D721Med (cell line): Measurements from ENCODE around the gene BNC2.

ENCODE experiments used
- DNase-seq: peaks from one replicate; pipeline ENCODE4 v3.0.0; 2011; ENCODE audit warnings: low spot score; ENCODE audit not compliant: insufficient read length
- FAIRE-seq: peaks from 2 replicates; lab custom pipeline; 2011; peaks lifted over from hg19 to GRCh38; lab: Jason Lieb, UNC
- TF ChIP-seq, protein P1 (sequence below): IDR thresholded peaks from 2 replicates; pipeline ENCODE4 v1.5.1; 2012; ENCODE audit warnings: mild to moderate bottlenecking, control low read depth; ENCODE audit not compliant: insufficient read depth; ENCODE audit errors: missing control alignments

The BNC2 gene

DNA sequence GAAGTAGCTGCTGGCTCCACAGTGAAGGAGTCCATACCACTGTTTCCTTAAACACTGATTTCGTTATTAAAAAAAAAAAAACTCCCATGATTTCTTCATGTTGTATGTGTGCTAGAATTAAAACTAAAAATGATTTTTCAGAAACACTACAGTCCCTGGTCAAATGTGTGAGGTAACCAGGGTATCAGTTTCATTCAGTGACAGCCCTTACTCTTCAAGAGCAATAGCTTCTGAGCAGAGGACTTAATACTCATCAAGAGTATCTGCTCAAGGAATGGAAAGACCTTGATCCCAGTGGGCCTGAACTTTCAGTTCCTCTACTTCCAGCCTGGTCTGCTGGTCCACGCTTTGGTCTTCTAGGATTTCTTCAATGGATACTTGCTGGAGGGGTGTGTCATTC, 95.1 kb downstream of the BNC2 start:
- FAIRE-seq (no peak), DNase-seq (no peak)
- TF ChIP-seq, protein P1, sequence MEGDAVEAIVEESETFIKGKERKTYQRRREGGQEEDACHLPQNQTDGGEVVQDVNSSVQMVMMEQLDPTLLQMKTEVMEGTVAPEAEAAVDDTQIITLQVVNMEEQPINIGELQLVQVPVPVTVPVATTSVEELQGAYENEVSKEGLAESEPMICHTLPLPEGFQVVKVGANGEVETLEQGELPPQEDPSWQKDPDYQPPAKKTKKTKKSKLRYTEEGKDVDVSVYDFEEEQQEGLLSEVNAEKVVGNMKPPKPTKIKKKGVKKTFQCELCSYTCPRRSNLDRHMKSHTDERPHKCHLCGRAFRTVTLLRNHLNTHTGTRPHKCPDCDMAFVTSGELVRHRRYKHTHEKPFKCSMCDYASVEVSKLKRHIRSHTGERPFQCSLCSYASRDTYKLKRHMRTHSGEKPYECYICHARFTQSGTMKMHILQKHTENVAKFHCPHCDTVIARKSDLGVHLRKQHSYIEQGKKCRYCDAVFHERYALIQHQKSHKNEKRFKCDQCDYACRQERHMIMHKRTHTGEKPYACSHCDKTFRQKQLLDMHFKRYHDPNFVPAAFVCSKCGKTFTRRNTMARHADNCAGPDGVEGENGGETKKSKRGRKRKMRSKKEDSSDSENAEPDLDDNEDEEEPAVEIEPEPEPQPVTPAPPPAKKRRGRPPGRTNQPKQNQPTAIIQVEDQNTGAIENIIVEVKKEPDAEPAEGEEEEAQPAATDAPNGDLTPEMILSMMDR: no peak

GRCh38 chr9:16773617-16774016, 96.9 kb downstream of the BNC2 start:
- no peak for FAIRE-seq
- TF ChIP-seq, protein P1: no peak
- DNase-seq: no peak

GRCh38 chr9:16773116-16773515, 97.4 kb downstream of the BNC2 start:
- DNase-seq: no peak
- TF ChIP-seq, protein P1: no peak
- FAIRE-seq: no peak

DNA sequence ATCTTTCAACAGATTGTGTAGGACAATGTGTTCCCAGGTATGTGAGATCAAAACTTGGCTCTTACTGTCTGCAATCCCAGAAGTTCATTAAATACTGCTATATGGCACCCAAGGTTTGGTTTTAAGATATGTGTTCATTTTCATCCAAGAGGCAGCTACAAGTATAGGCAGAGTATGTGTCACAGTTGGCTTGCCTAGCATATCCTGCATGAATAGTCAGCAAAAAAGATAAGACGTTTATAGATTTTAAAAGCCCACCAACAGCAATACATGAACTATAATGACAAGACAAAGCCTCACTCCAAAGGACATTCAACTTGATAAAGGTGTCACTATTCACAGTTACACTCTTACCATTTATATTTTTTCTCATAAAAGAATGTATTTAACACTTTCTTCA, 99.1 kb downstream of the BNC2 start:
- FAIRE-seq: no peak
- TF ChIP-seq, protein P1: no peak
- DNase-seq: no peak

- DNase-seq: no peak
- TF ChIP-seq, protein P1: no peak
- no peak for FAIRE-seq
These were observed 101.2 kb downstream of the BNC2 start for GRCh38 chr9:16769291-16769690.

DNA sequence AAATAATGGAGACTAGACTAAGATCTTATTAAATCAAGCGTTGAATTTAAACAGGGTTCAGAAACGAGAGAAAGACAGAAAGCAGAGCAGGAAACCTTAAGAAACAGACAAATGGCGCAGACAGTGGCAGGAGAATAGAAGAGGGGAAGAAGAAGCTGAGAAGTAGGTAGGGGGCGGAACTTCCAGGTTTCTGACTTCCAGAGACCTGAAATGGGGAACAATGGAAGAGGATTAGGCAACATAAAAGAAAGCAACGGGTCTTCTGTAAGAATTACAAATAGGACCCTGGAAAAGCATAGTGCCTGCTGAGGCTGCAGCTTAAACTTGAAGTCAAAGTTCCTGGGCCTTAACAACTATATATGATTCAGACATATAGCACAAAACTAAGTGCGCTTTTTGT, 101.7 kb downstream of the BNC2 start:
- TF ChIP-seq, protein P1: no peak
- DNase-seq: no peak
- FAIRE-seq: no peak

- no peak for FAIRE-seq
- TF ChIP-seq, protein P1: no peak
- no peak for DNase-seq
These were observed 103.1 kb downstream of the BNC2 start for GRCh38 chr9:16767366-16767765.
